Measurements from ENCODE around the gene RAB23.
"Not testable (repeated sequence)": the region's sequence is repeated elsewhere in the genome, so short reads cannot be mapped to it uniquely, and the experiment has no call there.

RAB23 gene

DNA sequence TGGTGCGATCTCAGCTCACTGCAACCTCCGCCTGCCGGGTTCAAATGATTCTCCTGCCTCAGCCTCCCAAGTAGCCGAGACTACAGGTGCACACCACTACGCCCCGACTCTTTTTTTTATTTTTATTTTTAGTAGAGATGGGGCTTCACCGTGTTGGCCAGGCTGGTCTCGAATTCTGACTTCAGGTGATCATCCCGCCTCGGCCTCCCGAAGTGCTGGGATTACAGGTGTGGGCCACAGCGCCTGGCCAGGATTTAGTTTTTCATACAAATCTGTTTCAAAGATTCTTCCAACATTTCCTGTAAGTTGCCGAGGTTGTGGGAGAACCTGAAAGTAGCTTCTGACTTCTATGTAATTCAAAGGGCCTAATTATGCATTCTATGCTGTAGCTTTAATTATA, 21.4 kb upstream of the RAB23 start:
- not testable (repeated sequence) for DNase-seq (ENCODE audit: low read depth)

DNA sequence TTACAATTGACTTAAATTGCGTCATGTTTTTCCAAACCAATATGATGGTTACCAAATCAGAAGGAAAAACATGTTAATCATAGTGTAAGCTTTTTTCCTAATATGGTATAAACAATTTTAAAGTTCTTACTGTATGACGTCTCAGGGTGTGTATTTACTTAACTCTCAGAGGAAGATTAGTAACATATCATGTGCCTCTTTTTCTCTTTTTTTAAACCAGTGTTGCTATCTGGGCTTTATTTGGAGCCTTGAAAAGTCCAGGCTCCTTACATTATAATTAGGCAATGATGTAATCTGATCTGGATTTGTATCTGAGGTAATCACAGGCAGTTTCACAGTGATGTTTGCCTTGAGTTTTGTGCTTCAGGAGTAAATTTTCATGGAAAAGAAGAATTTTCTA, 20.4 kb upstream of the RAB23 start:
- no peak for DNase-seq (ENCODE audit: low read depth)

DNA sequence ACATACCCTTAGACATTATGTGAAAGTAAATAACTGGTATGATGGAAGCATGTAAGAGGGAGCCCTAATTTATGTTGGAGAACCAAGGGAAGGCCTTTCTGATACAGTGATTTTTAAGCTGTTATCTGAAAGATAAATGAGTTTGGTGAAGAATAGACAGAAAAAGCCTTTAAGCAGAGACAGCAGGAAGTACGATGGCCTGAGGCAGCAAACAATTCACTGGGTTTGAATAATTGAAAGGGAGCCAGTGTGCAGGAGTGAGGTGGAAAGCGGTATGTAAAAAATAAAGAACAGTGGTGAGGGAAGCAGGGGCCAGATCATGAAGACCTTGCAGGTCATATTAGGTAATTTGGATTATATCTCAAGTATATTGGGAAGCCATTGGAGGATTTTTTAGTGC, 4.1 kb upstream of the RAB23 start:
- no peak for DNase-seq (ENCODE audit: low read depth)

DNA sequence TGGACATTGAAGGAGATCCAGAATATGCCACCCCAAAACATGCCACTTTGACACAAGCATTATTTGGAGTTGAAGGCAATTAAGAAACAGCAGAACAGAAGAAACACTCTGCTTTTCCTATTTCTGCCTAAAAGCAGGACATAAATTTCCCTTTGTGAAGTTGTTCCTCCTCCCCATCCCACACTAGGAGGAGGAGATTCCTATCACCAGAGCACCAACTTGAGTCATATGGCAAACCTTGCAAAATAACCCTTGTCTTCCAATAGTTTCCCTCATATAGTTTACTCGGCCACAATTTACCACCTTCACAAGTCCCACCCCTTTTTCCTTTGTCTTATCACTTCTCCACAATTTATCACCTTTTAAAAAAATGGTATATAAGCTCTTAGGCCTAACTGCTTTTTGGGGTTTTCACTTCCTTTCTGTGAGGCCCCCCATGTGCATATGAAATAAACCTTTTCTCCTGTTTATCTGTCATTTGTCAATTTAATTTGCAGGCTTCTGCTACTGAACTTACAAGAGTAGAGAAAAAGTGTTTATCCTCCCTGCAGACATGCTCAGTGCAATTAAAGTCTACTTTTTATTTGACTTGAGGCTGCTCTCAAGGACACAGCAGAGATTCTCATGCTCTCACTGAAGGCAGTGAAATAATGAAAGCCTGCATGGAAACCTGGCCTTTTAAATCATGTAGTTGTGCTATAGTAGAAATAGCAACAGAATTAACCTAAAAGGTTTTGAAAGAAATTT, 2.8 kb upstream of the RAB23 start:
- DNase-seq (ENCODE audit: low read depth), result no peak

DNA sequence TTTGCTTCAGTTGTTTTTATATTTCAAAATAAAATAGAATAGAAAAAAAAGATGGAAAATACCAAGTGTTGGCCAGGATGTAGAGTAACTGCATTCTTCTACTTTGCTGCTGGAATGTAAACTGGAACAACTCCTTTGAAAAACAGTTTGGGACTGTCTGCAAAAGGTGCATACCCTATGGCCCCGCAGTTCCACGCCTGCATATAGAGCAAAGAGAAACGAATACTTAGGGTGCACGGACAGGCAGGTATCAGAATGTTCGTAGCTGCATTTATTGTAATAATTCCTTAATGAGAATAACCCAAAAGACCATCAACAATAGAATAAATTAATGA, 603 bp upstream of the RAB23 start:
- no peak for DNase-seq (ENCODE audit: low read depth)

DNA sequence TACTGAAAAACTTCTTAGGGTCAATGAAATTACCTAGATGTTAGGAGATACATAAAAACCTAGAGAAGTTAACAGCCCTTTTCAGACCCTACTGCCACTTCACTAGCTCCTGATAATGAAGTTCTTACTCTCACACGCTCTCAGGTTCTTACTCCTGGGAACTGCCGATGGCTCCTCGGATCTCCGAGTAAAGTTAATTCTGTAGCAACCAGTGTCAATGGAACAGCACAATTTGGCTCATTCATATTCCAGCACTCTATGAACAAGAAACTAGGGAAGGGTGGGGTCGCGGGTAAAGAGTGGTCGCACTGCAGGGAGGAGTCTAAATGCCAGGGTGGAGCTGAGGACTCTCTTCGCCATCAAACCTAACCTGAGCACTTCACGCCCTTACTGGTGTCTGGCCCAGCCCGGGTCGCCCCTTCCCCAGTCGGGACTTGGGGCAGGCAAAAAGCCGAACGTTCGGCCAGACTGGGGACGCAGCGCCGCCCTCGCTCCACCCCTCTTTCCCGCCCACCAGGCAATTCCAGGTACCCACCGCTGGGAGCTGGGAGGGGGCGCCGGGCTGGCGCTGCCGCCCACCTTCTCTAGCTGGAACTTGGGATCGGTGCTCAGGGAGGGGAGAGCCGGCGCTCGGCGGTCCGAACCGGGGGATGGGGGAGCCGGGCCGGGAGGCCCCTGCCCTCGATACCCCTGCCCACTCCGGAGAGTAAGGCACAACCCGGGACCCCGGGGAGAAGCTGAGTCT, 744 bp downstream of the RAB23 start:
- peak; percentile 18 for DNase-seq (ENCODE audit: low read depth)

DNA sequence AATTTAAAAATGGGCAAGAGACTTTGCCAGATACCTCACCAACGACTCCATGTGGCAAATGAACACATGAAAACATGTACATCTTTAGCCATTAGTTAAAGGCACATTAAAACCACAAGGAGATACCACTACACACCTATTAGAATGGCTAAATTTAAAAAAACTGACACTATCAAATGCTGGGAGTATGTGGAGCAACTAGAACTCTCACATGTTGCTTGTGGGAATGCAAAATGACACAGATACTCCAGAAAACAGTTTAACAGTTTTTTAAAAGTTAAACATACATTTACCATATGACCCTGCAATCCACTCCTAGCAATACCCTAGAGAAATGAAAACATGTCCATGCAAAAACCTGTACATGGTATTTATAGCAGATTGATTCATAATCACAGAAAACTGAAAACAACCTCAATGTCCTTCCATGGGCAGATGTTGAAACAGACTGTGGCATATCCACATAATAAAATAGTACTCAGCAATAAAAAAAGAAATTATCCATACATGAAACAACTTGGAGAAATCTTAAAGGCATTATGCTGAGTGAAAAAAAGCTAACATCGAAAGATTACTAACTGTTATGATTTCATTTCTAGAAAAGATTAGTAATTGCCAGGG, 1.9 kb downstream of the RAB23 start:
- DNase-seq (ENCODE audit: low read depth), result no peak

DNA sequence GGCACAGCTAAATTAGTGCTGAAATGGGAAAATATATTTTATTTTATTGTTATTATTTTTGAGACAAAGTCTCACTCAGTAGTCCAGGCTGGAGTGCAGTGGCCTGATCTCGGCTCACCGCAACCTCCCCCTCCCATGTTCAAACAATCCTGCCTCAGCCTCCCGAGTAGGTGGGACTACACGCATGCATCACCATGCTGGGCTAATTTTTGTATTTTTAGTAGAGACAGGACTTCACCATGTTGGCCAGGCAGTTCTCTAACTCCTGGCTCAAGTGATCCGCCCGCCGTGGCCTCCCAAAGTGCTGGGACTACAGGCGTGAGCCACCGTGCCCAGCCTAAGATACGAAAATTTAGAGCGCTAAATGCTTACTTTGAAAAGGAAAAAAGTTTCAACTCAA, 4.8 kb downstream of the RAB23 start:
- DNase-seq (ENCODE audit: low read depth), result no peak

DNA sequence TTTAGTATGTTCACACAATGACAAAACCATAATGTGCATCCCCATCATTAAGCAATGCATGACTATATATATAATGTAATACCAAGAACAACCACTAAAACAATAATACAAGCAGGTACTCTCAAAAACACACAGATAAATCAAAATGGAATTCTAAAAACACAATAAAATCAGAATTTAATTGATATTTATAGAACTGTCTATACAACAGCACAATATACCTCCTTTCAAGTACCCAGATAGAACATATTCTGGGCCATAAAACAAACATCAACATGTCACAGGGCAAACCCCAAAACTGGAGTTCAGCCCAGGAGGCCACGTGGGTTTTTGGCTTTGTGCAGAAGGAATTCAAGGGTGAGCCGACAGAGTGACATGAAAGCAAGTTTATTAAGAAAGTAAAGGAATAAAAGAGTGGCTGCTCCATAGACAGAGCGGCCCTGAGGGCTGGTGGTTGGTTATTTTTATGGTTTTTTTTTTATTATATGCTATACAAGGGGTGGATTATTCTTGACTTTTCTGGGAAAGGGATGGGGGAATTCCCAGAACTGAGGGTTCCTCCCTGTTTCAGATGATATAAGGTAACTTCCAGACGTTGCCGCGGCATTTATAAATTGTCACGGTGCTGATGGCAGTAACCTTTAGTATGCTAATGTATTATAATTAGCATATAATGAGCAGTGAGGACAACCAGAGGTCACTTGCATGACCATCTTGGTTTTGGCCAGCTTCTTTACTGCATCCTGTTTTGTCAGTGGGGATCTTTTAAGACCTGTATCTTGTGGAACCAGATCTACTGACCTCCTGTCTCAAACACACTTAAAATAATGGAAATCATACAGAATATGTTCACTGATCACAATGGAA, 5.6 kb downstream of the RAB23 start:
- DNase-seq (ENCODE audit: low read depth), result no peak

DNA sequence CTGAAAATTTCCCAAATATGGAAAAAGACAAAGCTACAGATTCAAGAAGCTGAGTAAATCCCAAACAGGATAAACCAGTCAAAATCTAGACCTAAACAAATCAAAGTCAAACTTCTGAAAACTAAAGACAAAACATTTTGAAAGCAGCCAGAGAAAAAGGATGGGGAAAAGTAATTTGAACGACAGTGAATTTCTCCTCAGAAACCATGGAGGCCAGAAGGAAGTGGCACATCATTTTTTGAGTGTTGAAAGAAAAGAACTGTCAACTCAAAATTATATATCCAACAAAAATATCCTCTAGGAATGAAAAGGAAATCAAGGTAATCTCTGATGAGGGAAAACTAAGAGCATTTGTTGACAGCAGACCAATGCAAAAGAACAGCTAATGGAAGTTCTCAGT, 6.8 kb downstream of the RAB23 start:
- DNase-seq (ENCODE audit: low read depth), result no peak

DNA sequence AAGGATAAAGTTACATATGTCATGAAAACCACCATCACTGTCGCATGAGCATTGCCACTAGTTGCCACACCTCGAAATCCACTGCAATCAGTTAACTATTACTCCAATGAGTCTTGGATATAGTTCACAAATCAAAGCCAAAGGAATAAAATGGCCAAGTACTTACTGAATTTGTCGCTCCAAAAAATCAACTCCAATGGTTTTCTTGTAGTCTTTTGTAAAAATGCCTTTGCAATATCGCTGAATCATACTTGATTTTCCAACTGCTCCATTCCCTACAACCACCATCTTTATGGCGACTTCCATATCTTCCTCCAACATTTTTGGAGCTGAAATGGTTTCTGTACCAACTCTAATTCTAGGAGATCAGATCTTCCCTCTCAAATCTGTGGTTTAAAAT, 12.0 kb downstream of the RAB23 start:
- DNase-seq (ENCODE audit: low read depth), result no peak

DNA sequence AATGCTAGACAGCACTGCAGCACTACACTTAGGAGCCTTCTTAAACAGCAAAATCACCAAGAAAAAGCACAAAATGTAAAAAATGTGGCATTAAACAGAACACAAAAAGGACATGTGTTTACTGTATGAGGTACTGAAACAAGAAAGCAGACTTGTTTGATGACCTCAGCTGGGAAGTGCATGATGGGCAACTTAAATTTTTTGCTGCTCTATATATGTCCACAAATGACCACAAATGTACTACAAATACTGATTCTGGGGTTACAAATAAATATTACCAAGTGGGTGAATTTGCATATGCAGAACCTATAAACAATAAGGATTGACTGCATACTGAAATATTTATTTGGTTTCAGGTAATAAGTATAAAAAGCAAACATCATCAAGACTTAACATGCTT, 13.1 kb downstream of the RAB23 start:
- no peak for DNase-seq (ENCODE audit: low read depth)

DNA sequence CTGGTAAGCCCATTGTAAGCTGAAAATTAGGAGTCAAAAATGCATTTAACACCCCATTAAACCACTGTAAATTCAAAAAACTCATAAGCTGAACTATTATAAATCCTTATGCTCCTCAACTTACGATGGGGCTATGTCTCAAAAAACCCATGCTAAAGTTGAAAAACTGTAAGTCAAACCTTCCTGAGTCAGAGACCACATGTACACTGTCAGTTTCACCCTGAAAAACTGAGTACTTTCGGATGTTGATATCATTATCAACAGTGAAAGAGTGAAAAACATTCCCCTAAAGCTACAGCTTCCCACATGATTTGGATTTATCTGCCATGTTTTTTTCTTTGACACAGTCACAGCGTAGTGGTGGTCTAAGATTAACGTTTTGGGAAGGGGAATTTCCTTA, 14.2 kb downstream of the RAB23 start:
- no peak for DNase-seq (ENCODE audit: low read depth)

DNA sequence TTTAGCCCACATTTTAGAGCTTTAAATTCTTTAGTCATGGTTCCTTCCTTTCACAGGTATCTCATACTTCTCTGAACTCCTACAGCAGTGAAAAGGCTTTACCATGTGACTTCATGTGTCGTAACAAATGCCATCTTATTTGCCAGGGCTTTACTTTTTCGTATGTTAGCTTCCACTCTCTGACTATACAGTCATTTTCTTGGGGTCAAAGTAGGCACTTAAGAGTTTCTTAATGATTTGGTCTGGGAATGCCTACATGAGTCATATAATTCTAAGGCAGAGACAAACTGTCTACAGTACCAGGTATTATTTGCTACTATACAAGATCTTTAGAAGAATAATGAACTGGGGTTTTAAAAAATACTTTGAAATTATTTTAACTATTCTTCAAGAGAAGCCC, 15.0 kb downstream of the RAB23 start:
- no peak for DNase-seq (ENCODE audit: low read depth)

DNA sequence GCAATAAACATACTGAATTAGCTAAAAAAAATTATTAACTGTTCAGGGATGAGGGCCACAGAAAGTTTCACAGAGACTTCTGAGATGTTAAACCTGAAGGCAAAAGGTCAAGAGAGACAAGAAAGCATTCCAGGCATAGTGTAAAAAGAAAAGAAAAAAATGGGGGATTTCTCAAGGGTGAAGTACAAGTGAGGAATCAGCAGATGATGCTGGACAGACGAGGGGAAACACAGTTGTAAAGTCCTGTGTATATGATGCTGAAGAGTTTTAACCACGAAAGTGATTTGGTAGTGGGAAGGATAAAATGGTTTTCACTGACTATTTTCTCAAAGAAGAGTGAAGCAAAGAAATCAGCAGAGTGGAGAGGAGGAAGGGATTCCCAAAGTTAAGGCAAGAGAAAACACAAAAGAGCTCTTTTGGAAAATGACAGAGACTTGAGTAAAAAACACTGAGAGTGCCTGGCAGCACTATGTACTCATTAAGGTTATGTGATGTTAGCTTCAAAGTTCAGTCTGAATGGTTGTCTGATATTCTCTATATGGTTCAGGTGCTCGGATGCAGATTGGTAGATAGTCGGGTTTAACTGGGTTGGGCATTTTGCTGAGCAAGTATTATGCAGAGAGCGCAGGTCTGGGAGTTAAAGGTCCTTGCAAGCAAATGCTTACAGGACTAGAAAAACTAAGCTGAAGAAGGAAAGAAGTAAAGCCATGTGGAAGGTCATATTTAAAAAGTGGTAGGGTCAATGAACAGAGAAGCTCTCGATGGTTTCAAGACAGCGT, 16.4 kb downstream of the RAB23 start:
- no peak for DNase-seq (ENCODE audit: low read depth)

DNA sequence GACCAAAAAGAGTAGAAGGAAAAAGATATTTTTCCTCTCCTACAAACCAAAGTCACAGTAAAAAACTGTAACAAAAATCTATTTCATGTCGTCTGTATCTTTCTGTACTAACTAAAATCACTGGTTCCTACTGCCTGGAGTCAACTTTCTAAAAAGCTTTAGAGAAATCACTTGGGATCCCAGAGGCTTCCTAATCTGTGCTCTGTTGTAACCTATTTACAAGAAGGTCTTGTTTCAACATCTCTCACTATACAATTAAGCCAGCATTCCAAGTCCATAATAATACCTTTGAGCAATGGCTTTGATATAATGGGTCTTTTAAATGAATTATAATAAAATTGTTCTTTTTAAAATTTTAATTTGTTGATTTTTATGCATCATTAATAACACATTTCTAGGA, 20.4 kb downstream of the RAB23 start:
- no peak for DNase-seq (ENCODE audit: low read depth)

DNA sequence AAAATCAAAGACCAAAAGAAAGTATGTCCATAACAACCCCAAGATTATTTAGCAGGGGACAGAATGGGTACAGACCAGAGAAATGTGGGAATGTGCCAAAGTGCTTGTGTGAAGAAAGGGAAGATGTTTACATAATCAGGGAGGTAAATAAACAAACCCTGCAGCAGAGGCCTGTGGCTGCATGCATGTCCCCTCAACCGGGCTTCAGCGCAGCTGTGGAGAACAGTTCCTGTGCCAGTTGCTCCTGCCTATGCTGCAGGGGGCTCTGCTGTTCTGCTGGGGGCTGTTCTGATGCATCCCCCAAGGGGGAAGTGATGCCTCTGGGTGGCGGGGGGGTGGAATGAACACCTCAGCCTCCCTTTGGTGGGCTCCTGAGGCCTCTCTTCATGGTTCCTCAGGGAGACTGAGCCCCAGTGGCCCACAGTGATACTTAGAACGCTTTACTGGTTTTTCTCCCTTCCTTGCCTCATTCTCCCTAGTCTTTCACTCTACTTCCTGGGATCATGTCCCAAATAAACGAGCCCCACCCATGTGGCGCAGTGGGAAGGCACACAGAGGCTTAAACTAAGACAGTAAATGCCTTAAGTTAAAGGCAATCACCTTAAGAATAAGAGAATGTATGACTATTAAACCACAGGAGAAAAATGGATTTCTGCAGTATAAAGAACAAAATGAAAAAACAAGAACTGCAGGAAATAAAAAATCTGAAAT, 23.0 kb downstream of the RAB23 start:
- no peak for DNase-seq (ENCODE audit: low read depth)

DNA sequence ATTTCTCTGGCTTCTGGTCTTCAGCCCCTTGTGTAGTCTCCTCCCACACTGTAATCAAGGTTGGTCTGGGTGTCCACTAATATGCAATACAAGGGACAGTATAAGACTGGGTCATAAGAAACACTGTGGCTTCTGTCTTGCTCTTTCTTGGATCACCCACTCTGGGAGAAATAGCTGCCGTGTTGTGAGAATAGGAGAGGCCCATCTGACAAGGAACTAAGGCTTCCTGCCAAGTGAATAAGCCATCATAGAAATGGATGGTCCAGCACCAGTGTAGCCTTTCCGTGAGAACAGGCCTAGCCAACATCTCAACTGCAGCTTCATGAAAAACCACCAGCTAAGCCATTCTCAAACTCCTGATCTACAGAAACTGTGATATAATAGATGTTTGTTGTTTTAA, 26.6 kb downstream of the RAB23 start:
- DNase-seq (ENCODE audit: low read depth), result no peak

DNA sequence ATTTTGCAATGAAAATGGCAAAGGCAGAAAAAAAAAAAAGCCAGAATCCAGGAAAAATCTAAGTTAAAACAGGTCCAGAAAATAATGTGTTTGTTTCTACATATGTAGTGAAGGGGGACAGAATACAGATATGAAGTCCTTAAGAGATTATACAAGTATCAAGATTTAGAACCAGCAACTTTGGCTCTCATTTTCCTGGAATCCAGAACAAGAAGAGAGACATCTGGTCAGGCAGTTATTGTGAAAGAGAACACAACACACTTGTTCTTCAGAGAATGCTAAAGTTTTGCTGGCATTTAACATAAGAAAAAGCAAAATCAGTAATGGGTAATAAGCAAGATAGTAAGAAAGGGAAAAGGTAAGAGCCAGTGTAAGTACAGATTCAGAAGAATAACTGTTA, 28.9 kb downstream of the RAB23 start:
- DNase-seq (ENCODE audit: low read depth), result no peak

DNA sequence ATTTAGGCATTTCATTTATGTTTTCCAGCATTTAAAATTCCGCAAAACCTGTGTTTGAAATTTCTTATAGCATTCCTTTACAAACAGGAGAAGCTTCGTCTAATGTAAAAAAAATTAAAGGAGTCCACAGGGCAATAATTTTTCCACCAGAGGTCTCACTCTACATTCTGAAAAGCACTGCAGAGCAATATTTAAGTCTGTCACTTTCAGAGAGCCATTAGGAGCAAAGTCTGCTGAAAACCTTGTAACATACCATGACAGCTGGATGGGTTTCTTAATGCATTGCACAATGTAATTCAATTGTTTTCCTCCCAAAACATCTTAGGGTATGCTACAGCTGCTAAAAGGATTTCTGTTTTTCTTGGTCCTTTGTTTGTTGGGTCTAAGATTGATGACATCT, 32.0 kb downstream of the RAB23 start:
- DNase-seq (ENCODE audit: low read depth), result no peak

DNA sequence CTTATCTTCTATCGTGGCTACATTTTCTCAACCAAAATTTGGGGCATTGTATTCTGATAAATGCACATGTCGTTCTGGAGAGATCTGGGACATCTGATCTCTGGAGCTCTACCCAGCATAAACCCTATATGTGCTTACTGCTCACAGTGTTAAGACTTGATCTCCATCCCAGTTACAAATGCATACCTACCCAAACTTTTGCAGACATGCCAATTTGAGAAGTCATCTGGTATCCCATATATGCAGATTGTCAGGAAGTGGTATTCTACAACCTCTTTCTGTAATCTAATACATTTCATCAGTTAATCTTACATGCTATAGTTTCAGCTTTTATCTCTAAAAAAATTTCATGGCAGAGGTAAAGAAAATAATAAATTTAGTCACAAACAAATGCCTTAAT, 38.8 kb downstream of the RAB23 start:
- no peak for DNase-seq (ENCODE audit: low read depth)

Data from CMK (cell line).